ENCODE data around the gene MAPK10.

GRCh38 chr4:86362510-86362909 lies 2.7 kb upstream of the MAPK10 start:
- TF ChIP-seq, protein P1, sequence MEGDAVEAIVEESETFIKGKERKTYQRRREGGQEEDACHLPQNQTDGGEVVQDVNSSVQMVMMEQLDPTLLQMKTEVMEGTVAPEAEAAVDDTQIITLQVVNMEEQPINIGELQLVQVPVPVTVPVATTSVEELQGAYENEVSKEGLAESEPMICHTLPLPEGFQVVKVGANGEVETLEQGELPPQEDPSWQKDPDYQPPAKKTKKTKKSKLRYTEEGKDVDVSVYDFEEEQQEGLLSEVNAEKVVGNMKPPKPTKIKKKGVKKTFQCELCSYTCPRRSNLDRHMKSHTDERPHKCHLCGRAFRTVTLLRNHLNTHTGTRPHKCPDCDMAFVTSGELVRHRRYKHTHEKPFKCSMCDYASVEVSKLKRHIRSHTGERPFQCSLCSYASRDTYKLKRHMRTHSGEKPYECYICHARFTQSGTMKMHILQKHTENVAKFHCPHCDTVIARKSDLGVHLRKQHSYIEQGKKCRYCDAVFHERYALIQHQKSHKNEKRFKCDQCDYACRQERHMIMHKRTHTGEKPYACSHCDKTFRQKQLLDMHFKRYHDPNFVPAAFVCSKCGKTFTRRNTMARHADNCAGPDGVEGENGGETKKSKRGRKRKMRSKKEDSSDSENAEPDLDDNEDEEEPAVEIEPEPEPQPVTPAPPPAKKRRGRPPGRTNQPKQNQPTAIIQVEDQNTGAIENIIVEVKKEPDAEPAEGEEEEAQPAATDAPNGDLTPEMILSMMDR (IDR thresholded peaks at IDR 0.05): no peak
- TF ChIP-seq ZFX (IDR thresholded peaks at IDR 0.05; ENCODE audit: borderline replicate concordance): no peak

Measured in 22Rv1 (cell line).